B cell (primary cell): ENCODE results near the gene ZNF565. TPM values are rescaled to one million over a fixed set of nuclear protein-coding genes. Genes with fewer than 3 reads are reported as not detected.

Source experiments
- ATAC-seq: fragments of 200-7000 bp; cut with Tn5 transposase; one replicate; pipeline ENCODE4 v1.10.0; 2021; ENCODE audit warnings: low read depth, mild to moderate bottlenecking, moderate number of reproducible peaks, moderate library complexity
- CTCF ChIA-PET: fragments of 350-600 bp; sonication (Branson Sonifier 250); formaldehyde crosslinking; loops from one replicate; lab custom pipeline; 2021; ENCODE audit warnings: antibody characterized with exemption, inconsistent platforms; lab: Charles Lee
- POLR2A ChIA-PET: fragments of 350-600 bp; sonication (Branson Sonifier 250); formaldehyde crosslinking; loops from one replicate; lab custom pipeline; 2021; ENCODE audit warnings: antibody characterized with exemption; lab: Charles Lee
- DNase-seq: peaks from one replicate; pipeline ENCODE4 v3.0.0; 2013
- H2AFZ ChIP-seq: 2 replicates; pipeline ENCODE4 v1.6.1; 2012; ENCODE audit warnings: mild to moderate bottlenecking, low read depth, low read length; ENCODE audit not compliant: insufficient read depth, poor library complexity, severe bottlenecking
- H3K27ac ChIP-seq, 2 donors: 1 replicate in 1 of 2; 2 replicates in 1 of 2; pipeline ENCODE4 v1.5.1; 2012 to 2013; ENCODE audit warnings: low read length in 2 of 2, mild to moderate bottlenecking in 2 of 2, moderate library complexity in 1 of 2
- H3K27me3 ChIP-seq, 4 experiments: fragments of 200-600 bp in 1 of 4; sonication (generic) in 1 of 4; replicated peaks in 1 of 4; 1 replicate in 2 of 4; 2 replicates in 2 of 4; pipeline versions ENCODE4 v1.6.1 to v1.7.0; 2013 to 2016; ENCODE audit warnings: low read length in 3 of 4, mild to moderate bottlenecking in 2 of 4, mixed read lengths in 1 of 4, moderate library complexity in 1 of 4; ENCODE audit not compliant: insufficient read depth in 4 of 4, control insufficient read depth in 3 of 4; ENCODE audit errors: control extremely low read depth in 1 of 4
- H3K36me3 ChIP-seq, 2 experiments: replicated peaks in 1 of 2; 1 replicate in 1 of 2; 2 replicates in 1 of 2; pipeline versions ENCODE4 v1.6.1 to v1.7.1; 2013; ENCODE audit warnings: low read length in 1 of 2; ENCODE audit not compliant: insufficient read depth in 2 of 2, control insufficient read depth in 1 of 2; ENCODE audit errors: control extremely low read depth in 1 of 2, extremely low read depth in 1 of 2
- H3K4me1 ChIP-seq, 2 donors: fragments of 200-600 bp in 1 of 2; sonication (generic) in 1 of 2; 1 replicate in 1 of 2; 2 replicates in 1 of 2; pipeline versions ENCODE4 v1.5.1 to v1.6.1; 2013 to 2017; ENCODE audit warnings: low read length in 2 of 2; ENCODE audit not compliant: control insufficient read depth in 2 of 2, insufficient read depth in 2 of 2
- H3K4me2 ChIP-seq: replicated peaks from 2 replicates; pipeline ENCODE3; 2012; ENCODE audit warnings: mild to moderate bottlenecking, low read depth, low read length; ENCODE audit not compliant: poor library complexity, severe bottlenecking
- H3K4me3 ChIP-seq, 5 experiments: fragments of 200-600 bp in 1 of 5; sonication (generic) in 1 of 5; 1 replicate in 3 of 5; 2 replicates in 2 of 5; pipeline versions ENCODE4 v1.5.1 to v1.7.0; 2011 to 2016; ENCODE audit warnings: low read length in 4 of 5, mild to moderate bottlenecking in 4 of 5, low read depth in 2 of 5, control low read depth in 1 of 5, moderate library complexity in 1 of 5; ENCODE audit not compliant: insufficient read depth in 1 of 5; ENCODE audit errors: control extremely low read depth in 1 of 5, extremely low read depth in 1 of 5
- H3K79me2 ChIP-seq: fragments of 200-600 bp; sonication (generic); one replicate; pipeline ENCODE4 v1.6.0; 2016; ENCODE audit warnings: low read length; ENCODE audit not compliant: control insufficient read depth, insufficient read depth
- H3K9ac ChIP-seq: fragments of 200-600 bp; sonication (generic); 2 replicates; pipeline ENCODE4 v1.6.1; 2017; ENCODE audit warnings: mild to moderate bottlenecking, low read length, moderate library complexity
- H3K9me3 ChIP-seq, 3 donors: one replicate each; pipeline versions ENCODE4 v1.6.1 to v1.7.1; 2013; ENCODE audit warnings: low read length in 2 of 3; ENCODE audit not compliant: control insufficient read depth in 2 of 3, insufficient read depth in 1 of 3; ENCODE audit errors: control extremely low read depth in 1 of 3
- H4K20me1 ChIP-seq: 2 replicates; pipeline ENCODE4 v1.6.0; 2012; ENCODE audit warnings: mild to moderate bottlenecking, low read length; ENCODE audit not compliant: insufficient read depth, control insufficient read depth, poor library complexity, severe bottlenecking
- H3K27ac Mint-ChIP-seq: one replicate; pipeline ENCODE4 v1.8.0; 2021; ENCODE audit warnings: mixed read lengths
- H3K27me3 Mint-ChIP-seq: one replicate; pipeline ENCODE4 v1.8.0; 2021; ENCODE audit warnings: mixed read lengths
- H3K4me1 Mint-ChIP-seq: one replicate; pipeline ENCODE4 v1.8.0; 2021; ENCODE audit warnings: mixed read lengths
- H3K4me3 Mint-ChIP-seq: one replicate; pipeline ENCODE4 v1.8.0; 2021; ENCODE audit warnings: mixed read lengths
- H3K9me3 Mint-ChIP-seq: one replicate; pipeline ENCODE4 v1.8.0; 2022; ENCODE audit warnings: mixed read lengths; ENCODE audit not compliant: insufficient read depth
- CTCF ChIP-seq: fragments of 200-600 bp; IDR thresholded peaks from one replicate; pipeline ENCODE4 v1.8.0; 2022; ENCODE audit warnings: antibody characterized with exemption, mild to moderate bottlenecking
- EZH2 ChIP-seq: IDR thresholded peaks from 2 replicates; pipeline ENCODE4 v1.6.1; 2012; ENCODE audit warnings: borderline replicate concordance, low read depth, mild to moderate bottlenecking, moderate library complexity, low read length; ENCODE audit not compliant: insufficient read depth, poor library complexity, severe bottlenecking
- WGBS: methylation state at CpG from one replicate; pipeline ENCODE4 v1.1.5; 2013; ENCODE audit warnings: missing lambda C conversion rate; ENCODE audit not compliant: insufficient coverage; 5-methylcytosine and 5-hydroxymethylcytosine counted together
- intact Hi-C: fragments of 100-400 bp; cut with micrococcal nuclease; formaldehyde crosslinking; loops from one replicate; pipeline ENCODE4 v1.10.0; 2022
- polyA minus RNA-seq: library from RNA; depleted of rRNA, polyadenylated mRNA; stranded (reverse); fragments of >200 nt; gene quantifications from 2 replicates; pipeline ENCODE4 v1.2.3, GENCODE V29; 2012
- polyA plus RNA-seq: library from polyadenylated mRNA; depleted of rRNA; stranded (reverse); fragments of >200 nt; gene quantifications from 2 replicates; pipeline ENCODE4 v1.2.3, GENCODE V29; 2012
- total RNA-seq, 2 donors: library from RNA; stranded (reverse); fragments of 120-200 nt in 1 of 2; gene quantifications; 1 replicate in 1 of 2; 2 replicates in 1 of 2; pipeline versions ENCODE4 v1.2.3 to v1.2.4, GENCODE V29; 2013 to 2022

ZNF565 gene
- total RNA-seq (5.2 and 5.5 TPM in 2 replicates), polyA plus RNA-seq (2.9 and 3.0 TPM in 2 replicates), polyA minus RNA-seq (3.5 and 5.1 TPM in 2 replicates)
- total RNA-seq (2013), result 5.3 TPM

GRCh38 chr19:36214386-36215275 is at the start of gene ZNF565, which contains the start of gene ZNF146:
Gene ZNF565 (minus strand): TSS chr19:36214665. CDS start chr19:36201985, 12,680 bp downstream.
Gene ZNF146 (plus strand): TSS chr19:36215106. CDS start chr19:36236441, 21,335 bp downstream.
- Mint-ChIP-seq H3K27ac (peak within 1 kb of the TSS; percentile 41), H3K4me3 (no peak within 1 kb of the TSS), H3K9me3 (no peaks in the 10 kb centered on the region), H3K27me3 (no peaks in the 10 kb centered on the region), H3K4me1 (peaks cover 19% of the 10 kb centered on the region)
- WGBS, result under 1% methylated on average over 72 of the region's 73 CpGs
- CTCF ChIA-PET, result interaction anchor here (0.7 to 2.0 kb wide), 4 partner anchors 45 to 279 kb away, joined by 3 to 20 read pairs (median 4); partner anchors contain the start of genes POLR2I and TBCB
- peaks cover 13 to 21% of the 10 kb centered on the region in 2 donors for H3K4me1 ChIP-seq
- POLR2A ChIA-PET, result interaction anchor here (0.8 to 1.6 kb wide), 8 partner anchors 87 to 1003 kb away, joined by 3 to 8 read pairs (median 5); partner anchors contain the start of genes POLR2I, TBCB, THAP8 and ZNF260
- H4K20me1 ChIP-seq, result no peaks in the 10 kb centered on the region
- peak within 1 kb of the TSS; percentile 87 to 97 for H3K27ac ChIP-seq
- H3K27me3 ChIP-seq, result no peaks in the 10 kb centered on the region
- peaks cover 53% of the 10 kb centered on the region for H3K79me2 ChIP-seq
- H3K9ac ChIP-seq, result peak within 1 kb of the TSS; percentile 97
- DNase-seq (peak; percentile 98), ATAC-seq (peak; percentile 89)
- H3K36me3 ChIP-seq, result peaks cover 0 to 2% of the 10 kb centered on the region in 2 experiments
- TF ChIP-seq EZH2 (no peak), CTCF (no peak)
- peak within 1 kb of the TSS; percentile 70 to 99 (median 85) for H3K4me3 ChIP-seq
- intact Hi-C loops, result loop anchor here (1.0 to 10.0 kb wide), 12 partner anchors 75 to 1252 kb away; partner anchors contain the start of genes ALKBH6, IGFLR1, LIN37 and PSENEN
- H2AFZ ChIP-seq, result peak within 1 kb of the TSS; percentile 93
- peak within 1 kb of the TSS; percentile 90 for H3K4me2 ChIP-seq
- no peaks in the 10 kb centered on the region for H3K9me3 ChIP-seq
